HepG2 (cell line): Measurements from ENCODE around the gene SLC16A11. TPM values are rescaled to one million over a fixed set of nuclear protein-coding genes. Genes with fewer than 3 reads are reported as not detected.

Source experiments
- BCL6 ChIP-seq: IDR thresholded peaks from 2 replicates; pipeline ENCODE4 v1.6.1; 2016; ENCODE audit warnings: missing genetic modification reagents, missing compliant biosample characterization
- FOXA3 ChIP-seq: IDR thresholded peaks from 2 replicates; pipeline ENCODE4 v1.6.1; 2016; ENCODE audit warnings: missing genetic modification reagents, missing compliant biosample characterization
- HDAC2 ChIP-seq: sonication (generic); formaldehyde crosslinking; IDR thresholded peaks from 2 replicates; pipeline ENCODE4 v1.4.0; 2020; ENCODE audit warnings: missing genetic modification reagents
- KDM2A ChIP-seq: sonication (generic); formaldehyde crosslinking; IDR thresholded peaks from 2 replicates; pipeline ENCODE4 v1.4.0; 2020; ENCODE audit warnings: low read depth, missing genetic modification reagents, borderline replicate concordance
- RAD21 ChIP-seq: fragments of 450-650 bp; formaldehyde crosslinking; IDR thresholded peaks from 2 replicates; pipeline ENCODE4 v1.5.0; 2020; ENCODE audit warnings: mild to moderate bottlenecking
- THAP11 ChIP-seq: IDR thresholded peaks from 2 replicates; pipeline ENCODE4 v1.6.1; 2016; ENCODE audit warnings: missing biosample characterization, missing genetic modification reagents
- ZMAT3 ChIP-seq: sonication (generic); formaldehyde crosslinking; conservative IDR thresholded peaks from 2 replicates; pipeline ENCODE4 v1.7.0; 2021; ENCODE audit warnings: missing genetic modification reagents
- ZMYM2 ChIP-seq: sonication (generic); formaldehyde crosslinking; IDR thresholded peaks from 2 replicates; pipeline ENCODE4 v1.8.0; 2022; ENCODE audit warnings: mild to moderate bottlenecking, missing genetic modification reagents
- ZNF737 ChIP-seq: sonication (generic); formaldehyde crosslinking; IDR thresholded peaks from 2 replicates; pipeline ENCODE4 v1.5.0; 2020; ENCODE audit warnings: missing genetic modification reagents, mild to moderate bottlenecking, borderline replicate concordance
- ZNF788 ChIP-seq: sonication (generic); formaldehyde crosslinking; IDR thresholded peaks from 2 replicates; pipeline ENCODE4 v1.5.0; 2020; ENCODE audit warnings: mild to moderate bottlenecking, missing genetic modification reagents, borderline replicate concordance
- ZSCAN25 ChIP-seq: sonication (generic); formaldehyde crosslinking; IDR thresholded peaks from 2 replicates; pipeline ENCODE4 v1.8.0; 2022; ENCODE audit warnings: mild to moderate bottlenecking, missing genetic modification reagents
- ZZZ3 ChIP-seq: sonication (generic); formaldehyde crosslinking; IDR thresholded peaks from 2 replicates; pipeline ENCODE4 v1.4.0; 2020; ENCODE audit warnings: missing genetic modification reagents, mild to moderate bottlenecking, borderline replicate concordance
- polyA plus RNA-seq, 8 experiments: library from polyadenylated mRNA; depleted of rRNA in 3 of 8; stranded (reverse) in 7 of 8; unstranded in 1 of 8; fragments of >200 nt; fragmentation: Illumina TruSeq in 4 of 8; extraction: Trizol in 4 of 8; gene quantifications; 2 replicates each; pipeline versions ENCODE4 v1.2.1 to v1.2.3, GENCODE V29; 2011 to 2016; ENCODE audit warnings: low read depth in 4 of 8, missing spikeins in 1 of 8, mixed read lengths in 1 of 8; ENCODE audit not compliant: insufficient read depth in 1 of 8
- total RNA-seq, 5 experiments: library from RNA; depleted of rRNA; stranded (reverse); fragments of >200 nt; fragmentation: Illumina TruSeq; extraction: Trizol; gene quantifications; 2 replicates each; pipeline ENCODE4 v1.2.3, GENCODE V29; 2016; ENCODE audit warnings: low read depth in 1 of 5
- TF ChIP-seq, protein P1 (sequence below): sonication (generic); formaldehyde crosslinking; IDR thresholded peaks from 2 replicates; pipeline ENCODE4 v1.4.0; 2020; ENCODE audit warnings: missing genetic modification reagents
- TF ChIP-seq, protein P2 (sequence below): IDR thresholded peaks from 2 replicates; pipeline ENCODE4 v1.6.1; 2016; ENCODE audit warnings: low read depth, borderline replicate concordance
- TF ChIP-seq, protein P3 (sequence below), 2 experiments: sonication (generic) in 1 of 2; formaldehyde crosslinking in 1 of 2; IDR thresholded peaks; 2 replicates each; pipeline versions ENCODE4 v1.4.0 to v1.6.1; 2018 to 2020; ENCODE audit warnings: missing genetic modification reagents in 2 of 2, borderline replicate concordance in 1 of 2, low read depth in 1 of 2, mild to moderate bottlenecking in 1 of 2, missing biosample characterization in 1 of 2
- TF ChIP-seq, protein P4 (sequence below): sonication (generic); formaldehyde crosslinking; IDR thresholded peaks from 2 replicates; pipeline ENCODE4 v1.4.0; 2020; ENCODE audit warnings: missing genetic modification reagents
- TF ChIP-seq, protein P5 (sequence below): sonication (generic); formaldehyde crosslinking; IDR thresholded peaks from 2 replicates; pipeline ENCODE4 v1.4.0; 2020; ENCODE audit warnings: missing genetic modification reagents

SLC16A11 gene
- total and polyA plus RNA-seq, 2 of the 13 experiments (the other 11 are each of a cell fraction or from before 2014, with no cell fraction given), result not detected

DNA sequence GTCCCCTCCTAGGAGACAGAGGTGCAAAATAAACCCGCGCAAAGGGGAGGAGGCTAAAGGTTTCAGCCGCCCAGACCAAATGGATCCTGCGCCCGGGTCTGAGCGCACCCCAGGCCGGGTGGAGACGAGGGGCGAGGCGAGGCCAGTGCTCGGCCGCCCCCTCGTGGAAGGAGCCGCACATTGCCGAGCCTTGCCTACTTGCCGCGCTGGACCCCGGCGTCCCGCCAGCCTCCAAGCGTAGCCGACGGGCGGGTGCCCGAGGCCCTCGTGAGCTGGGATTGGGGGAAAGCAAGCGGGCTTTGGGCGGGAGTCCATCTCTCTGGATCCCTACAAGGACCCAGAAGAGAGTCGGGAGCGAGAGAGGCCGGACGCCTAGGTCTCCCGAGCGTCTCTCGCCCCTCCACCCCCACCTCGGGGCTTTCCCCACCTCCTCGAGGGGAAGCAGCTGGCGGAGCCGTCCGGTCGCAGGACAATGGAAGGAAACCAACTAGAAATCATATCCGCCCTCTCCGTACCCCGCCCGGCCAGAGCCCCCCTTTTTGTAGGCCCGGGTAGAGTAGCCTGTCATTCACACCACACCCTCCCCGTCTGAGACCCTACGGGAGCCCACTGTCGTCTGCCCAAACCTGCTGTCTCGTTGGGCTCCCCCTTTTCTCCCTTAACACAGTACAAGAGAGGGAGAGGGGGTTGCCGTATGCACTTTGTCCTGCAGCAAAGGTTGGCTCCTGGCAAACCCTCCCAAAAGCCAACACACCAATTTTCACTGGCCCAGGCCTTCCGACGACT is 21.7 kb downstream of the SLC16A11 start (continued):
- TF ChIP-seq, protein P1, sequence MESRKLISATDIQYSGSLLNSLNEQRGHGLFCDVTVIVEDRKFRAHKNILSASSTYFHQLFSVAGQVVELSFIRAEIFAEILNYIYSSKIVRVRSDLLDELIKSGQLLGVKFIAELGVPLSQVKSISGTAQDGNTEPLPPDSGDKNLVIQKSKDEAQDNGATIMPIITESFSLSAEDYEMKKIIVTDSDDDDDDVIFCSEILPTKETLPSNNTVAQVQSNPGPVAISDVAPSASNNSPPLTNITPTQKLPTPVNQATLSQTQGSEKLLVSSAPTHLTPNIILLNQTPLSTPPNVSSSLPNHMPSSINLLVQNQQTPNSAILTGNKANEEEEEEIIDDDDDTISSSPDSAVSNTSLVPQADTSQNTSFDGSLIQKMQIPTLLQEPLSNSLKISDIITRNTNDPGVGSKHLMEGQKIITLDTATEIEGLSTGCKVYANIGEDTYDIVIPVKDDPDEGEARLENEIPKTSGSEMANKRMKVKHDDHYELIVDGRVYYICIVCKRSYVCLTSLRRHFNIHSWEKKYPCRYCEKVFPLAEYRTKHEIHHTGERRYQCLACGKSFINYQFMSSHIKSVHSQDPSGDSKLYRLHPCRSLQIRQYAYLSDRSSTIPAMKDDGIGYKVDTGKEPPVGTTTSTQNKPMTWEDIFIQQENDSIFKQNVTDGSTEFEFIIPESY (CRISPR knock-in tag), result peak; percentile 41; the same call in 1 of the 2 replicates
- TF ChIP-seq ZNF737 (CRISPR knock-in tag) (no peak), ZNF788 (peak; percentile 69; the same call in 1 of the 2 replicates), HDAC2 (peak; percentile 29; the same call in 1 of the 2 replicates), ZMAT3 (CRISPR knock-in tag) (peak; percentile 84; the same call in 1 of the 2 replicates), ZSCAN25 (0 out of 2 replicates have a peak, but pooled peaks have one; percentile 49), FOXA3 (CRISPR knock-in tag) (0 out of 2 replicates have a peak, but pooled peaks have one; percentile 11), ZZZ3 (CRISPR knock-in tag) (no peak), BCL6 (peak; percentile 44; the same call in 1 of the 2 replicates), THAP11 (CRISPR knock-in tag) (0 out of 2 replicates have a peak, but pooled peaks have one; percentile 43), ZMYM2 (CRISPR knock-in tag) (peak; percentile 75), KDM2A (CRISPR knock-in tag) (peak; percentile 62; the same call in 1 of the 2 replicates), RAD21 (peak; percentile 94)
- TF ChIP-seq, protein P2, sequence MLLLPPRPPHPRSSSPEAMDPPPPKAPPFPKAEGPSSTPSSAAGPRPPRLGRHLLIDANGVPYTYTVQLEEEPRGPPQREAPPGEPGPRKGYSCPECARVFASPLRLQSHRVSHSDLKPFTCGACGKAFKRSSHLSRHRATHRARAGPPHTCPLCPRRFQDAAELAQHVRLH (CRISPR knock-in tag), result peak; percentile 70; the same call in 1 of the 2 replicates
- TF ChIP-seq, protein P3, sequence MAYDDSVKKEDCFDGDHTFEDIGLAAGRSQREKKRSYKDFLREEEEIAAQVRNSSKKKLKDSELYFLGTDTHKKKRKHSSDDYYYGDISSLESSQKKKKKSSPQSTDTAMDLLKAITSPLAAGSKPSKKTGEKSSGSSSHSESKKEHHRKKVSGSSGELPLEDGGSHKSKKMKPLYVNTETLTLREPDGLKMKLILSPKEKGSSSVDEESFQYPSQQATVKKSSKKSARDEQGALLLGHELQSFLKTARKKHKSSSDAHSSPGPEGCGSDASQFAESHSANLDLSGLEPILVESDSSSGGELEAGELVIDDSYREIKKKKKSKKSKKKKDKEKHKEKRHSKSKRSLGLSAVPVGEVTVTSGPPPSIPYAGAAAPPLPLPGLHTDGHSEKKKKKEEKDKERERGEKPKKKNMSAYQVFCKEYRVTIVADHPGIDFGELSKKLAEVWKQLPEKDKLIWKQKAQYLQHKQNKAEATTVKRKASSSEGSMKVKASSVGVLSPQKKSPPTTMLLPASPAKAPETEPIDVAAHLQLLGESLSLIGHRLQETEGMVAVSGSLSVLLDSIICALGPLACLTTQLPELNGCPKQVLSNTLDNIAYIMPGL (CRISPR knock-in tag; IDR thresholded peaks at IDR 0.05; ENCODE audit: borderline replicate concordance in 1 of 2, low read depth in 1 of 2), result peak; percentile 91 to 93
- TF ChIP-seq, protein P4, sequence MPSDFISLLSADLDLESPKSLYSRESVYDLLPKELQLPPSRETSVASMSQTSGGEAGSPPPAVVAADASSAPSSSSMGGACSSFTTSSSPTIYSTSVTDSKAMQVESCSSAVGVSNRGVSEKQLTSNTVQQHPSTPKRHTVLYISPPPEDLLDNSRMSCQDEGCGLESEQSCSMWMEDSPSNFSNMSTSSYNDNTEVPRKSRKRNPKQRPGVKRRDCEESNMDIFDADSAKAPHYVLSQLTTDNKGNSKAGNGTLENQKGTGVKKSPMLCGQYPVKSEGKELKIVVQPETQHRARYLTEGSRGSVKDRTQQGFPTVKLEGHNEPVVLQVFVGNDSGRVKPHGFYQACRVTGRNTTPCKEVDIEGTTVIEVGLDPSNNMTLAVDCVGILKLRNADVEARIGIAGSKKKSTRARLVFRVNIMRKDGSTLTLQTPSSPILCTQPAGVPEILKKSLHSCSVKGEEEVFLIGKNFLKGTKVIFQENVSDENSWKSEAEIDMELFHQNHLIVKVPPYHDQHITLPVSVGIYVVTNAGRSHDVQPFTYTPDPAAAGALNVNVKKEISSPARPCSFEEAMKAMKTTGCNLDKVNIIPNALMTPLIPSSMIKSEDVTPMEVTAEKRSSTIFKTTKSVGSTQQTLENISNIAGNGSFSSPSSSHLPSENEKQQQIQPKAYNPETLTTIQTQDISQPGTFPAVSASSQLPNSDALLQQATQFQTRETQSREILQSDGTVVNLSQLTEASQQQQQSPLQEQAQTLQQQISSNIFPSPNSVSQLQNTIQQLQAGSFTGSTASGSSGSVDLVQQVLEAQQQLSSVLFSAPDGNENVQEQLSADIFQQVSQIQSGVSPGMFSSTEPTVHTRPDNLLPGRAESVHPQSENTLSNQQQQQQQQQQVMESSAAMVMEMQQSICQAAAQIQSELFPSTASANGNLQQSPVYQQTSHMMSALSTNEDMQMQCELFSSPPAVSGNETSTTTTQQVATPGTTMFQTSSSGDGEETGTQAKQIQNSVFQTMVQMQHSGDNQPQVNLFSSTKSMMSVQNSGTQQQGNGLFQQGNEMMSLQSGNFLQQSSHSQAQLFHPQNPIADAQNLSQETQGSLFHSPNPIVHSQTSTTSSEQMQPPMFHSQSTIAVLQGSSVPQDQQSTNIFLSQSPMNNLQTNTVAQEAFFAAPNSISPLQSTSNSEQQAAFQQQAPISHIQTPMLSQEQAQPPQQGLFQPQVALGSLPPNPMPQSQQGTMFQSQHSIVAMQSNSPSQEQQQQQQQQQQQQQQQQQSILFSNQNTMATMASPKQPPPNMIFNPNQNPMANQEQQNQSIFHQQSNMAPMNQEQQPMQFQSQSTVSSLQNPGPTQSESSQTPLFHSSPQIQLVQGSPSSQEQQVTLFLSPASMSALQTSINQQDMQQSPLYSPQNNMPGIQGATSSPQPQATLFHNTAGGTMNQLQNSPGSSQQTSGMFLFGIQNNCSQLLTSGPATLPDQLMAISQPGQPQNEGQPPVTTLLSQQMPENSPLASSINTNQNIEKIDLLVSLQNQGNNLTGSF (CRISPR knock-in tag), result no peak
- TF ChIP-seq, protein P5, sequence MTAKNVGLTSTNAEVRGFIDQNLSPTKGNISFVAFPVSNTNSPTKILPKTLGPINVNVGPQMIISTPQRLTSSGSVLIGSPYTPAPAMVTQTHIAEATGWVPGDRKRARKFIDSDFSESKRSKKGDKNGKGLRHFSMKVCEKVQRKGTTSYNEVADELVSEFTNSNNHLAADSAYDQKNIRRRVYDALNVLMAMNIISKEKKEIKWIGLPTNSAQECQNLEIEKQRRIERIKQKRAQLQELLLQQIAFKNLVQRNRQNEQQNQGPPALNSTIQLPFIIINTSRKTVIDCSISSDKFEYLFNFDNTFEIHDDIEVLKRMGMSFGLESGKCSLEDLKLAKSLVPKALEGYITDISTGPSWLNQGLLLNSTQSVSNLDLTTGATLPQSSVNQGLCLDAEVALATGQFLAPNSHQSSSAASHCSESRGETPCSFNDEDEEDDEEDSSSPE (CRISPR knock-in tag), result peak; percentile 70
